Panc1 (cell line): ENCODE measurements around the gene HOMER2. TPM values are rescaled to one million over a fixed set of nuclear protein-coding genes. Genes with fewer than 3 reads are reported as not detected.

ENCODE experiments used
- ATAC-seq: fragments of 200-7000 bp; cut with Tn5 transposase; 2 replicates; pipeline ENCODE4 v1.9.1; 2020; ENCODE audit warnings: mild to moderate bottlenecking, moderate library complexity
- BruUV-seq: library from RNA; stranded (reverse); fragments of 400-500 nt; replicated peaks from 2 replicates; lab custom pipeline; 2021; lab: Mats Ljungman, UMichigan
- CTCF ChIA-PET: fragments of 300-600 bp; sonication (Branson Sonifier 250); formaldehyde crosslinking; loops from one replicate; lab custom pipeline; 2022; ENCODE audit warnings: antibody characterized with exemption; lab: Charles Lee
- POLR2A ChIA-PET: fragments of 300-600 bp; sonication (Branson Sonifier 250); formaldehyde crosslinking; loops from one replicate; lab custom pipeline; 2022; ENCODE audit warnings: antibody characterized with exemption; lab: Charles Lee
- DNase-seq: peaks from one replicate; pipeline ENCODE4 v3.0.0-alpha.2; 2010; ENCODE audit warnings: low read depth, low spot score
- H3K27ac ChIP-seq: 2 replicates; pipeline ENCODE4 v1.5.1; 2011; ENCODE audit warnings: mild to moderate bottlenecking, low read length, inconsistent platforms
- H3K27me3 ChIP-seq: fragments of 200-500 bp; sonication (Bioruptor generic); 2 replicates; pipeline ENCODE4 v1.6.0; 2014; ENCODE audit warnings: low read length, inconsistent platforms; ENCODE audit not compliant: control insufficient read depth, insufficient read depth
- H3K36me3 ChIP-seq: fragments of 200-500 bp; sonication (Bioruptor generic); 2 replicates; pipeline ENCODE4 v1.5.1; 2014; ENCODE audit warnings: inconsistent platforms, mild to moderate bottlenecking, low read length, moderate library complexity; ENCODE audit not compliant: control insufficient read depth, insufficient read depth
- H3K4me1 ChIP-seq: 2 replicates; pipeline ENCODE4 v1.5.1; 2011; ENCODE audit warnings: inconsistent platforms, mild to moderate bottlenecking, low read length, moderate library complexity; ENCODE audit not compliant: control insufficient read depth, insufficient read depth
- H3K4me3 ChIP-seq, 2 experiments: 2 replicates each; pipeline ENCODE4 v1.5.1; 2011 to 2012; ENCODE audit warnings: low read depth in 2 of 2, low read length in 2 of 2, mild to moderate bottlenecking in 2 of 2, inconsistent platforms in 1 of 2, moderate library complexity in 1 of 2
- H3K9me3 ChIP-seq: fragments of 200-500 bp; sonication (Bioruptor generic); 2 replicates; pipeline ENCODE4 v1.5.1; 2014; ENCODE audit warnings: low read depth, mild to moderate bottlenecking, inconsistent platforms, low read length, moderate library complexity; ENCODE audit not compliant: control insufficient read depth, insufficient read depth
- POLR2AphosphoS5 ChIP-seq: IDR thresholded peaks from 2 replicates; pipeline ENCODE4 v1.6.1; 2012; ENCODE audit warnings: mild to moderate bottlenecking, low read depth, low read length, moderate library complexity
- REST ChIP-seq, 2 experiments: IDR thresholded peaks; 2 replicates each; pipeline ENCODE4 v1.6.1; 2011 to 2012; ENCODE audit warnings: low read depth in 2 of 2, control low read depth in 1 of 2, low read length in 1 of 2, mild to moderate bottlenecking in 1 of 2, moderate library complexity in 1 of 2; ENCODE audit not compliant: insufficient read depth in 1 of 2
- SIN3A ChIP-seq: IDR thresholded peaks from 2 replicates; pipeline ENCODE4 v1.6.1; 2012; ENCODE audit warnings: low read depth, mild to moderate bottlenecking, low read length, moderate library complexity, borderline replicate concordance; ENCODE audit not compliant: insufficient read depth
- TCF7L2 ChIP-seq: IDR thresholded peaks from 2 replicates; pipeline ENCODE4 v1.6.1; 2011; ENCODE audit warnings: mild to moderate bottlenecking, low read depth, low read length, inconsistent platforms
- in situ Hi-C: cut with HindIII; loops from 2 replicates; pipeline ENCODE4 v1.10.0; 2016; ENCODE audit warnings: low sequenced_read_pairs, low pct_unique_long_range_greater_than_20kb
- intact Hi-C: fragments of 100-400 bp; cut with micrococcal nuclease; formaldehyde crosslinking; loops from one replicate; pipeline ENCODE4 v1.10.0; 2022; ENCODE audit not compliant: unreplicated experiment
- total RNA-seq: library from RNA; stranded (reverse); gene quantifications from one replicate; pipeline ENCODE4 v1.2.1, GENCODE V29; 2021; ENCODE audit not compliant: unreplicated experiment
- TF ChIP-seq, protein P1 (sequence below): fragments of 450-650 bp; IDR thresholded peaks from 2 replicates; pipeline ENCODE4 v1.5.1; 2017; ENCODE audit warnings: mild to moderate bottlenecking

Gene HOMER2
- total RNA-seq, 1 experiment from 2014 or later, result 35.9 TPM

DNA sequence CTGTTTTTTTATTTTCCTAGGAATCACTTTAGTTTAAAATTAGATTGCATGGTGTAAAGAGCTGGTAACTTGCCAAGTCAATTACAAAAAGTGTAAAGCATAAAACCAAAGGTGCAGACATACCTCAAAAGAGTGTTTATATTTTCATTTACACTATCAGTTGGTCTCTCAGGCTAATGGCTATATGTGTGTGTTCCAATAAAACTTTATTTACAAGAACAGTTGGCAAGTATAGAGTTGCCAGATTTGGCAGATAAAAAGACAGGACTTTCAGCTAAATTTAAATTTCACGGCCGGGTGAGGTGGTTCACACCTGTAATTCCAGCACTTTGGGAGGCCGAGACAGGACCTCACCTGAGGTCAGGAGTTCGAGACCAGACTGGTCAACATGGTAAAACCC lies 41.1 kb downstream of the HOMER2 start:
- Histone ChIP-seq H3K4me3 (no peak overlapping the region), H3K27ac (no peak overlapping the region), H3K36me3 (no peaks in the 10 kb centered on the region), H3K4me1 (no peaks in the 10 kb centered on the region), H3K9me3 (peaks cover 11% of the 10 kb centered on the region; the same call in 1 of the 2 replicates), H3K27me3 (no peaks in the 10 kb centered on the region)
- ATAC-seq (no peak), DNase-seq (no peak)
- ChIA-PET CTCF (no interaction called here), POLR2A (no interaction called here)
- in situ Hi-C loops, result no loop called here
- no TSS peak for BruUV-seq
- no peak for TF ChIP-seq SIN3A
- intact Hi-C loops, result no loop called here

DNA sequence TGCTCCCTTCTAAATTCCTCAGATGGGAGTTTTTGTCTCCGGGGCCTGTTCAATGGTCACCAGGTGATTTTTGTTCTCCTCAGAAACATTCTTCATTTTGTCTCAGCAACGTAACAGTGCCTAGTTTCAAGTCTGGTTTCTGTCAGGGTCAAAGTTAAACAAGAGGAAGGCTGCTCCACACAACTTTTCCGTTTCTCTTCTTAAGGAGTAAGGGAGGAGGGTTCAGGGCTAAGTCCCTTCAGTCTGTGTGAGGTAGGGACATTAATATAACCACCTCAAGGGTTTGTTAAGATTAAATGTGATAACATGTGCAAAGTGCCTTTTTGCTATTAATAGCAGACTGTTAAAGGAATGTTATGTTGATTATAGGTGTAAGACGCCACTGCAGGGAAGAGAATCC lies 41.8 kb downstream of the HOMER2 start:
- no TSS peak for BruUV-seq
- DNase-seq, result no peak
- TF ChIP-seq SIN3A (no peak), REST (IDR thresholded peaks at IDR 0.05; ENCODE audit: insufficient read depth in 1 of 2, low read depth in 2 of 2, low read length in 1 of 2) (no peak), POLR2AphosphoS5 (no peak), TCF7L2 (no peak)
- TF ChIP-seq, protein P1, sequence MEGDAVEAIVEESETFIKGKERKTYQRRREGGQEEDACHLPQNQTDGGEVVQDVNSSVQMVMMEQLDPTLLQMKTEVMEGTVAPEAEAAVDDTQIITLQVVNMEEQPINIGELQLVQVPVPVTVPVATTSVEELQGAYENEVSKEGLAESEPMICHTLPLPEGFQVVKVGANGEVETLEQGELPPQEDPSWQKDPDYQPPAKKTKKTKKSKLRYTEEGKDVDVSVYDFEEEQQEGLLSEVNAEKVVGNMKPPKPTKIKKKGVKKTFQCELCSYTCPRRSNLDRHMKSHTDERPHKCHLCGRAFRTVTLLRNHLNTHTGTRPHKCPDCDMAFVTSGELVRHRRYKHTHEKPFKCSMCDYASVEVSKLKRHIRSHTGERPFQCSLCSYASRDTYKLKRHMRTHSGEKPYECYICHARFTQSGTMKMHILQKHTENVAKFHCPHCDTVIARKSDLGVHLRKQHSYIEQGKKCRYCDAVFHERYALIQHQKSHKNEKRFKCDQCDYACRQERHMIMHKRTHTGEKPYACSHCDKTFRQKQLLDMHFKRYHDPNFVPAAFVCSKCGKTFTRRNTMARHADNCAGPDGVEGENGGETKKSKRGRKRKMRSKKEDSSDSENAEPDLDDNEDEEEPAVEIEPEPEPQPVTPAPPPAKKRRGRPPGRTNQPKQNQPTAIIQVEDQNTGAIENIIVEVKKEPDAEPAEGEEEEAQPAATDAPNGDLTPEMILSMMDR, result no peak

GRCh38 chr15:82909080-82909815 lies 43.3 kb downstream of the HOMER2 start:
- DNase-seq (no peak), ATAC-seq (no peak)
- ChIA-PET POLR2A (no interaction called here), CTCF (no interaction called here)
- no peaks in the 10 kb centered on the region for H3K36me3 ChIP-seq
- in situ Hi-C loops (no loop called here), intact Hi-C loops (no loop called here)
- H3K9me3 ChIP-seq, result peaks cover 11% of the 10 kb centered on the region; the same call in 1 of the 2 replicates
- H3K27ac ChIP-seq, result no peak overlapping the region
- no peak overlapping the region for H3K4me3 ChIP-seq
- H3K27me3 ChIP-seq, result no peaks in the 10 kb centered on the region
- TF ChIP-seq, protein P1, result no peak
- TF ChIP-seq TCF7L2 (no peak), POLR2AphosphoS5 (no peak), REST (IDR thresholded peaks at IDR 0.05; ENCODE audit: insufficient read depth in 1 of 2, low read depth in 2 of 2, low read length in 1 of 2) (no peak), SIN3A (no peak)
- no peaks in the 10 kb centered on the region for H3K4me1 ChIP-seq
- BruUV-seq, result no TSS peak

More for the DNA sequence above, 41.8 kb downstream of the HOMER2 start:
- CTCF ChIA-PET, result no interaction called here
- in situ Hi-C loops (no loop called here), intact Hi-C loops (no loop called here)
- ATAC-seq, result no peak
- POLR2A ChIA-PET, result no interaction called here
- H3K27me3 ChIP-seq, result no peaks in the 10 kb centered on the region
- H3K36me3 ChIP-seq, result no peaks in the 10 kb centered on the region
- H3K27ac ChIP-seq, result no peak overlapping the region
- H3K4me3 ChIP-seq, result no peak overlapping the region
- peaks cover 11% of the 10 kb centered on the region; the same call in 1 of the 2 replicates for H3K9me3 ChIP-seq
- no peaks in the 10 kb centered on the region for H3K4me1 ChIP-seq
